ENCODE results near the gene SRPK3.
"Not testable (repeated sequence)": the region's sequence is repeated elsewhere in the genome, so short reads cannot be mapped to it uniquely, and the experiment has no call there.

Gene SRPK3

DNA sequence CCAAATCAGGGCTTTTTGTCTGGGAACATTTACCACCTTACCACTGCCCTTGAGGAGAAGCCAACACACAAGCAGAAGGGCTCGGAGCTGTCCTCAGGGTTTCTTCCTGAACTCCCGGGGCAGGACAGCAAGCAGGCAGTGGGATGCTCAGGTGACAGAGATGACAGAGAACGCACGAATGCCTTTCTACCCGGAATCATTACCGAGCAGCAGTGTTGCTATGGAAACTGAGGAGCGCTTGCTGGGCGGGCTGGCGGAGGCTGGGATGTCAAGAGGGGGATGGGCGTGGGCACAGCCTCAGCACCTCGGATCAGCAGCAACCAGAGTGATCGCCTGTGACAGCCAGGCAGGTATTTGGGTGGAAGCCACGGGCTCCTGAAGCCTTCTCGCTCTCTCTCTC is 31.4 kb downstream of the SRPK3 start:
- H3K27ac ChIP-seq: no peak overlapping the region
- TF ChIP-seq, protein P1, sequence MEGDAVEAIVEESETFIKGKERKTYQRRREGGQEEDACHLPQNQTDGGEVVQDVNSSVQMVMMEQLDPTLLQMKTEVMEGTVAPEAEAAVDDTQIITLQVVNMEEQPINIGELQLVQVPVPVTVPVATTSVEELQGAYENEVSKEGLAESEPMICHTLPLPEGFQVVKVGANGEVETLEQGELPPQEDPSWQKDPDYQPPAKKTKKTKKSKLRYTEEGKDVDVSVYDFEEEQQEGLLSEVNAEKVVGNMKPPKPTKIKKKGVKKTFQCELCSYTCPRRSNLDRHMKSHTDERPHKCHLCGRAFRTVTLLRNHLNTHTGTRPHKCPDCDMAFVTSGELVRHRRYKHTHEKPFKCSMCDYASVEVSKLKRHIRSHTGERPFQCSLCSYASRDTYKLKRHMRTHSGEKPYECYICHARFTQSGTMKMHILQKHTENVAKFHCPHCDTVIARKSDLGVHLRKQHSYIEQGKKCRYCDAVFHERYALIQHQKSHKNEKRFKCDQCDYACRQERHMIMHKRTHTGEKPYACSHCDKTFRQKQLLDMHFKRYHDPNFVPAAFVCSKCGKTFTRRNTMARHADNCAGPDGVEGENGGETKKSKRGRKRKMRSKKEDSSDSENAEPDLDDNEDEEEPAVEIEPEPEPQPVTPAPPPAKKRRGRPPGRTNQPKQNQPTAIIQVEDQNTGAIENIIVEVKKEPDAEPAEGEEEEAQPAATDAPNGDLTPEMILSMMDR (conservative IDR thresholded peaks at IDR 0.05): no peak
- no peak for TF ChIP-seq ZFX (IDR thresholded peaks at IDR 0.05)

DNA sequence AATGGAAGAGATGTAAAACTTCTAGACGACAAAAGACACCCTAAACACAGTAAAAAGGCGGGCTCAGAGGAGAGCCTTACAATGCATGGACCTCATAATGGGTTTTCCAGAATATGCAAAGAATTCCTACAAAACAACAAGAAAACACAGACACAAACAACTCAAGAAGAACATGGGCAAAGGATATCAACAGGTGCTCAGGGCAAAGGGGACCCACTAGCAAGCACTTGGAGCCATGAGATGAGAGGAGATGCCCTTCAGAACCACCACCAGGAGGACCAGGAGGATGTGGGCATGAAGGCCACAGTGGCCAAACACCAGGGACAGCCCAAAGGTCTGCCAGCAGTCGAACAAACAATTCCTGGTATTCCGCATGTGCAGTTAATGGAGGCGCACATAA is 32.3 kb downstream of the SRPK3 start:
- no peak for TF ChIP-seq ZFX (IDR thresholded peaks at IDR 0.05)
- TF ChIP-seq, protein P1 (conservative IDR thresholded peaks at IDR 0.05): no peak
- H3K27ac ChIP-seq: no peak overlapping the region

DNA sequence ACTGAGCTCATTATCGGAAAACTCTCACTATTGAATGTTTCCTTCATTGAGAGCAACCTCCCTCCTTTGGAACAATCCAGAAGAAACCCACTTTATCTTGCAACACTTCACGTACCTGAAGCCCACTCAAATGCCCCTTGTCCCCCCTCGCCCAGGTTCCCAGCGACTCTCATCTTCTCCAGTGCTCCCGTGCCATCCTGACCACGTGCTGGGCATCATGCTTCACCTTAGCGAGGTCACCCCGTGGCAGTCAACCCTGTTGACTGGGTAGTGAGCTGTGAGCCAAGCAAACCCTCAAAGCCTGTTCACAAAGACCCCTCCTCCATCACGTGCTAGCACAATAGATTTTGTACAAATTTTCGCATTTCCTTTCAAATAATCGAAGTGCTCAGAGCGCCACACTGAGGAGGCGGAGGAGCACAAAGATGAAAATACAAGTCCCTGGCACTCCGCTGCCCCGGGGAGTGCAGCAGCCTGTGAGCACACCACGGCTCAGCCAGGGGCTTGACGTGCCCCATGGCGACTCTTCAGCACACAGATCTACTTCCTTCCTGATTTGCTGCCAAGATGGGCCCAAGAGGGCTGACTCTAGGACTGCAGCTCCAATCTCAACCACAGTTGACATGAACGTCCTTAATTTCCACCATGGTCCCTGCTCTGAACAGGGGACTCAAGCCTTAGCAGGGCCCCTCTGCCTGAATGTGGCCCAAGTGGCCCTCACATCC is 33.9 kb downstream of the SRPK3 start:
- TF ChIP-seq ZFX (IDR thresholded peaks at IDR 0.05): no peak
- TF ChIP-seq, protein P1 (conservative IDR thresholded peaks at IDR 0.05): no peak
- H3K27ac ChIP-seq: no peak overlapping the region

DNA sequence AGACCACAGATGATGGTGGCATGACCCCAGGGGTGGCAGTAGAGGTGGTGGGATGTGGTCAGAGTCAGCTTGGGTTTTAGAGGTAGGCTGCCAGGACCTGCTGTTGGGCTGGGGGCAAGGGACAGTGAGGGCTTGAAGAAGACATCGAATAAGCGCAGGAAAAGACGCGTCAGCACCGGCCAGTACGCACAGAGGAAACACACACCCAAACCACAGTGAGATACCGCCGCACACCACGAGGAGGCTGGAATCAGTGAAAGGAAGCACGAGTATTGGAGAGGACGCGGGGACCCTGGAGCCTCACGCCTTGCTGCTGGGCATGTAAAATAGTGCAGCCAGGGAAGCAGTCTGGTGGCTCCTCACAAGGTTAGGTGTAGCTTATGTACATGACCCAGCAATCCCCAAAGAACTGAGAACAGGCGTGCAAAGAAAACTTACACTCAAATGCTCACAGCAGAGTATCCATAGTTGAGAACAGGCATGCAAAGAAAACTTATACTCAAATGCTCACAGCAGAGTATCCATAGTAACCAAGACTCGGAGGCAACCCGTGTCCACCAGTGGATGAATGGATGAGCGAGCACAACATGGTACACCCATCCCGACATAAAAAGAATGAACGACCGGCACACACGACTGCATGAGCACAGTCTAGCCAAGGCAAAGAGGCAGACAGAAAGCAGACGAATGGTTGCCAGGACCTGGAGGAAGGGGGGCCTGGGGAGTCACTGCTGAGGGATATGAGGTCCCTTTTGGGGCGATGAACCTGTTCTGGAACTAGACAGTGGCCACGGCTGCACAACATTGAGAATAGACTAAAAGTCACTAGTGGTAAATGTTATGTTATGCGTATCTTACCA is 36.2 kb downstream of the SRPK3 start:
- no peak overlapping the region for H3K27ac ChIP-seq
- TF ChIP-seq ZFX (IDR thresholded peaks at IDR 0.05): no peak
- TF ChIP-seq, protein P1 (conservative IDR thresholded peaks at IDR 0.05): no peak

DNA sequence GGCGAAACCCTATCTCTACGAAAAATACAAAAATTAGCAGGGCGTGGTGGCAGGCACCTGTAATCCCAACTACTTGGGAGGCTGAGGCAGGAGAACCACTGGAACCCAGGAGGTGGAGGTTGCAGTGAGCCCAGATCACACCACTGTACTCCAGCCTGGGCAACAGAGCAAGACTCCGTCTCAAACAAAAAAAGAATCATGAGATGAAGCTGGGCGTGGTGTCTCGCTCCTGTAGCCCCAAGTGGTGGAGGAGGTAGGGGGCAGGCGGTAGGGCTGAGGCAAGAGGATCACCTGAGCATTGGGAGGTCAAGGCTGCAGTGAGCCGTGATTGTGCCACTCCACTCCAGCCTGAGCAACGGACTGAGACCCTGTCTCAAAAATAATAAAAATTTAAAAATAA is 37.2 kb downstream of the SRPK3 start:
- not testable (repeated sequence) for H3K27ac ChIP-seq

DNA sequence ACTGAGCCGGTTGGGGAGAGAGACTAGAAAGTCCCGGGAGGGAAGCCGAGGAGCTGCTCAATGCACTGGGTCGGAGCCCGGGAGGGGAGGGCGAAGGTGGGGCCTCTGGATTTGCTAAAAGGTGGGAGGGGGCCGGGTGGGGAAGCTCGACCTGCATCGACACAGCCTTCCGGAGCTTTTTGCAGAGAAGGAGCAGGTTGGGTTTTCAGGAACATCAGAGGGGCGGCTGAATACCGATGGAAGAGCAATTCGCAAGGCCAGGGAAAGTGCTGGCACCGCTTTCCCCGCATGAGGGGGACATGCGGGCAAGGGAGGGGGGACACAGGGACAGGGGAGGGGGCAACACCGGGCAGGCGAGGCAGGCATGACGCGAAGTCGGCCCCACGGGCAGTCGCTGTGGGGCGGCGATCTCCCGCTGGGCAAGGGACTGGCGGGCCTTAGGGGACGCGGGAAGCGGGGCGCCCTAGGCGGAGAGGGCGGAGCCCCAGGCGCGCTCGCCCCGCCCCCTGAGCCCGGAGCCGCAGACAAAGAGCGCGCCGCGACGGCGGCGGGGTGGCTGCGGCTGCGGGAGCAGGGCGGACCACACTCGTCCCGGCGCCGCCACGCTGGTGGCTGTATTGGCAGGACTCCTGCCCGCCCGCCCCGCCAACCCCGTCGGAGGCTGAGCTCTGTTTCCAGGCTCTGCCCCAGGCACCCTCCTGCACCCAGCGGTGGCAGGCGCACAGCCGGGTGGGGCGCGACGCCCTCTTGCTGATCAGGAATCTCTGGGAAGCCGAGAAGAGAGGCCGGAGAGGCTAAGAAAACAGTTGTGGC is 37.9 kb downstream of the SRPK3 start:
- TF ChIP-seq, protein P1 (conservative IDR thresholded peaks at IDR 0.05): no peak
- no peak for TF ChIP-seq ZFX (IDR thresholded peaks at IDR 0.05)

DNA sequence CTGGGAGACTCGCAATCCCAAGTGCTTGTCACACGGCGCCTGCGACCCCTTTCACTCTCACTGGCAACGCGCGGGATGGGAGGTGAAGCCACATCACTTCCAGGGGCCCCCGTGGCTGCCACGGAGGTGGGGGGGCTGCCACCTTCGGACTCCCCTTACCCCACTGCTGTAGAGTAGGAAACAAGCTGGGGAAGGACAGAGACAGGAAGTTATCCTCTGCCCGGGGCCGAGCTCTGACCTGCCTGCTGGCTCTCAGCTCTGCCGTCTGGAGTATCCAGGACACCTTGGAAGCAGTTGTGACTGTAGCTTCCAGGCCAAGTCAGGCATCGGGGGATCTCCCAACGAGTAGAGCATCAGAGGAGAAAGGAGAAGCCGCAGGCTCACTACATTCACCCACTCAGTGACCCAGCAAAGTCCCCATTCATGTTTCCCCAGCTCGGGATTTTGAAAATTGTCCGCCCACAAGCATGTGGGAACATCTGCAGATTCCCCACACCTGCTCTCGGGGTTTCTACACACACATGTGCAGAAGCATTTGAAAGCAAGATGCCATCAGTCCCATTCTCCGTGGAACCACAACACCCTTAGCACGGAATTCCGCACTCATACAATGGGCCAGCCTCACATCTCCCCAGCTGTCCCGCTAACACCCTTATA is 38.7 kb downstream of the SRPK3 start:
- TF ChIP-seq, protein P1 (conservative IDR thresholded peaks at IDR 0.05): no peak
- no peak for TF ChIP-seq ZFX (IDR thresholded peaks at IDR 0.05)
- H3K27ac ChIP-seq: peak overlapping the region; percentile 52

More for the DNA sequence above, 37.9 kb downstream of the SRPK3 start:
- peak overlapping the region; percentile 52 for H3K27ac ChIP-seq
